B cell (primary cell): Measurements from ENCODE around the gene CDKN1A. TPM values are rescaled to one million over a fixed set of nuclear protein-coding genes. Genes with fewer than 3 reads are reported as not detected.
A peak's percentile ranks its signal among the peaks of the same experiment; 100 is the strongest.

Source experiments
- ATAC-seq: fragments of 200-7000 bp; cut with Tn5 transposase; one replicate; pipeline ENCODE4 v1.10.0; 2021; ENCODE audit warnings: low read depth, mild to moderate bottlenecking, moderate number of reproducible peaks, moderate library complexity
- CTCF ChIA-PET: fragments of 350-600 bp; sonication (Branson Sonifier 250); formaldehyde crosslinking; loops from one replicate; lab custom pipeline; 2021; ENCODE audit warnings: antibody characterized with exemption, inconsistent platforms; lab: Charles Lee
- POLR2A ChIA-PET: fragments of 350-600 bp; sonication (Branson Sonifier 250); formaldehyde crosslinking; loops from one replicate; lab custom pipeline; 2021; ENCODE audit warnings: antibody characterized with exemption; lab: Charles Lee
- DNase-seq: peaks from one replicate; pipeline ENCODE4 v3.0.0; 2013
- H2AFZ ChIP-seq: 2 replicates; pipeline ENCODE4 v1.6.1; 2012; ENCODE audit warnings: mild to moderate bottlenecking, low read depth, low read length; ENCODE audit not compliant: insufficient read depth, poor library complexity, severe bottlenecking
- H3K27ac ChIP-seq, 2 donors: 1 replicate in 1 of 2; 2 replicates in 1 of 2; pipeline ENCODE4 v1.5.1; 2012 to 2013; ENCODE audit warnings: low read length in 2 of 2, mild to moderate bottlenecking in 2 of 2, moderate library complexity in 1 of 2
- H3K27me3 ChIP-seq, 4 experiments: fragments of 200-600 bp in 1 of 4; sonication (generic) in 1 of 4; replicated peaks in 1 of 4; 1 replicate in 2 of 4; 2 replicates in 2 of 4; pipeline versions ENCODE4 v1.6.1 to v1.7.0; 2013 to 2016; ENCODE audit warnings: low read length in 3 of 4, mild to moderate bottlenecking in 2 of 4, mixed read lengths in 1 of 4, moderate library complexity in 1 of 4; ENCODE audit not compliant: insufficient read depth in 4 of 4, control insufficient read depth in 3 of 4; ENCODE audit errors: control extremely low read depth in 1 of 4
- H3K36me3 ChIP-seq, 2 experiments: replicated peaks in 1 of 2; 1 replicate in 1 of 2; 2 replicates in 1 of 2; pipeline versions ENCODE4 v1.6.1 to v1.7.1; 2013; ENCODE audit warnings: low read length in 1 of 2; ENCODE audit not compliant: insufficient read depth in 2 of 2, control insufficient read depth in 1 of 2; ENCODE audit errors: control extremely low read depth in 1 of 2, extremely low read depth in 1 of 2
- H3K4me1 ChIP-seq, 2 donors: fragments of 200-600 bp in 1 of 2; sonication (generic) in 1 of 2; 1 replicate in 1 of 2; 2 replicates in 1 of 2; pipeline versions ENCODE4 v1.5.1 to v1.6.1; 2013 to 2017; ENCODE audit warnings: low read length in 2 of 2; ENCODE audit not compliant: control insufficient read depth in 2 of 2, insufficient read depth in 2 of 2
- H3K4me2 ChIP-seq: replicated peaks from 2 replicates; pipeline ENCODE3; 2012; ENCODE audit warnings: mild to moderate bottlenecking, low read depth, low read length; ENCODE audit not compliant: poor library complexity, severe bottlenecking
- H3K4me3 ChIP-seq, 5 experiments: fragments of 200-600 bp in 1 of 5; sonication (generic) in 1 of 5; 1 replicate in 3 of 5; 2 replicates in 2 of 5; pipeline versions ENCODE4 v1.5.1 to v1.7.0; 2011 to 2016; ENCODE audit warnings: low read length in 4 of 5, mild to moderate bottlenecking in 4 of 5, low read depth in 2 of 5, control low read depth in 1 of 5, moderate library complexity in 1 of 5; ENCODE audit not compliant: insufficient read depth in 1 of 5; ENCODE audit errors: control extremely low read depth in 1 of 5, extremely low read depth in 1 of 5
- H3K79me2 ChIP-seq: fragments of 200-600 bp; sonication (generic); one replicate; pipeline ENCODE4 v1.6.0; 2016; ENCODE audit warnings: low read length; ENCODE audit not compliant: control insufficient read depth, insufficient read depth
- H3K9ac ChIP-seq: fragments of 200-600 bp; sonication (generic); 2 replicates; pipeline ENCODE4 v1.6.1; 2017; ENCODE audit warnings: mild to moderate bottlenecking, low read length, moderate library complexity
- H3K9me3 ChIP-seq, 3 donors: one replicate each; pipeline versions ENCODE4 v1.6.1 to v1.7.1; 2013; ENCODE audit warnings: low read length in 2 of 3; ENCODE audit not compliant: control insufficient read depth in 2 of 3, insufficient read depth in 1 of 3; ENCODE audit errors: control extremely low read depth in 1 of 3
- H4K20me1 ChIP-seq: 2 replicates; pipeline ENCODE4 v1.6.0; 2012; ENCODE audit warnings: mild to moderate bottlenecking, low read length; ENCODE audit not compliant: insufficient read depth, control insufficient read depth, poor library complexity, severe bottlenecking
- H3K27ac Mint-ChIP-seq: one replicate; pipeline ENCODE4 v1.8.0; 2021; ENCODE audit warnings: mixed read lengths
- H3K27me3 Mint-ChIP-seq: one replicate; pipeline ENCODE4 v1.8.0; 2021; ENCODE audit warnings: mixed read lengths
- H3K4me1 Mint-ChIP-seq: one replicate; pipeline ENCODE4 v1.8.0; 2021; ENCODE audit warnings: mixed read lengths
- H3K4me3 Mint-ChIP-seq: one replicate; pipeline ENCODE4 v1.8.0; 2021; ENCODE audit warnings: mixed read lengths
- H3K9me3 Mint-ChIP-seq: one replicate; pipeline ENCODE4 v1.8.0; 2022; ENCODE audit warnings: mixed read lengths; ENCODE audit not compliant: insufficient read depth
- CTCF ChIP-seq: fragments of 200-600 bp; IDR thresholded peaks from one replicate; pipeline ENCODE4 v1.8.0; 2022; ENCODE audit warnings: antibody characterized with exemption, mild to moderate bottlenecking
- EZH2 ChIP-seq: IDR thresholded peaks from 2 replicates; pipeline ENCODE4 v1.6.1; 2012; ENCODE audit warnings: borderline replicate concordance, low read depth, mild to moderate bottlenecking, moderate library complexity, low read length; ENCODE audit not compliant: insufficient read depth, poor library complexity, severe bottlenecking
- WGBS: methylation state at CpG from one replicate; pipeline ENCODE4 v1.1.5; 2013; ENCODE audit warnings: missing lambda C conversion rate; ENCODE audit not compliant: insufficient coverage; 5-methylcytosine and 5-hydroxymethylcytosine counted together
- intact Hi-C: fragments of 100-400 bp; cut with micrococcal nuclease; formaldehyde crosslinking; loops from one replicate; pipeline ENCODE4 v1.10.0; 2022
- polyA plus RNA-seq: library from polyadenylated mRNA; depleted of rRNA; stranded (reverse); fragments of >200 nt; gene quantifications from 2 replicates; pipeline ENCODE4 v1.2.3, GENCODE V29; 2012
- total RNA-seq, 2 donors: library from RNA; stranded (reverse); fragments of 120-200 nt in 1 of 2; gene quantifications; 1 replicate in 1 of 2; 2 replicates in 1 of 2; pipeline versions ENCODE4 v1.2.3 to v1.2.4, GENCODE V29; 2013 to 2022

CDKN1A gene
- total and polyA plus RNA-seq, 2 donors (not counting 1 experiment from before 2014, with no cell fraction given): 45.5 to 352 TPM

- H3K79me2 ChIP-seq: peaks cover 12% of the 10 kb centered on the region
- CTCF ChIA-PET: interaction anchor here (1.0 to 9.9 kb wide), 11 partner anchors 14 to 86 kb away, joined by 3 to 107 read pairs (median 7); no protein-coding TSS in a partner anchor
- peak; percentile 30 for DNase-seq
These were observed 594 bp upstream of the CDKN1A start for GRCh38 chr6:36677753-36678487.

More at GRCh38 chr6:36677753-36678487, 594 bp upstream of the CDKN1A start:
- peak overlapping the region; percentile 48 for H2AFZ ChIP-seq
- H3K27ac ChIP-seq: peak overlapping the region in 1 of 2 donors; percentile 100
- no peak for ATAC-seq
- peaks cover 16% of the 10 kb centered on the region for H4K20me1 ChIP-seq
- peak overlapping the region in 3 of 5 experiments; percentile 62 to 98 (median 95) for H3K4me3 ChIP-seq
- H3K9me3 Mint-ChIP-seq: no peaks in the 10 kb centered on the region
- peaks cover 26 to 41% of the 10 kb centered on the region in 2 donors for H3K4me1 ChIP-seq
- H3K27me3 Mint-ChIP-seq: no peaks in the 10 kb centered on the region
- no peak for TF ChIP-seq CTCF
- TF ChIP-seq EZH2: no peak
- WGBS: 17% methylated on average over 7 of the region's 10 CpGs
- peak overlapping the region; percentile 88 for H3K27ac Mint-ChIP-seq
- POLR2A ChIA-PET: interaction anchor here (0.6 to 3.2 kb wide), 7 partner anchors 13 to 80 kb away, joined by 3 to 28 read pairs (median 4); no protein-coding TSS in a partner anchor
- H3K9me3 ChIP-seq: no peaks in the 10 kb centered on the region
- H3K4me2 ChIP-seq: peak overlapping the region; percentile 93
- peak overlapping the region; percentile 99 for H3K4me3 Mint-ChIP-seq
- H3K9ac ChIP-seq: peak overlapping the region; percentile 96
- no peaks in the 10 kb centered on the region for H3K27me3 ChIP-seq
- intact Hi-C loops: loop anchor here (2.0 to 5.0 kb wide), 2 partner anchors 131 to 236 kb away; partner anchors contain the start of genes KCTD20, PXT1 and STK38
- H3K36me3 ChIP-seq: no peaks in the 10 kb centered on the region
- H3K4me1 Mint-ChIP-seq: peaks cover 34% of the 10 kb centered on the region
